Prostate gland (tissue), 2 donors: ENCODE measurements around the gene PHLDA3. TPM values are rescaled to one million over a fixed set of nuclear protein-coding genes. Genes with fewer than 3 reads are reported as not detected.
A peak's percentile ranks its signal among the peaks of the same experiment; 100 is the strongest.
"Not testable (repeated sequence)": the region's sequence is repeated elsewhere in the genome, so short reads cannot be mapped to it uniquely, and the experiment has no call there.

Source experiments
- DNase-seq: peaks from one replicate; pipeline ENCODE4 v3.0.0-alpha.2; 2019; ENCODE audit warnings: low spot score
- H3K27ac ChIP-seq, 2 donors: fragments of 200-600 bp; sonication (generic); 2 replicates each; pipeline ENCODE4 v1.5.1; 2017 to 2019
- H3K27me3 ChIP-seq: fragments of 200-600 bp; sonication (generic); replicated peaks from 2 replicates; pipeline ENCODE4 v1.5.1; 2019; ENCODE audit not compliant: insufficient read depth
- H3K36me3 ChIP-seq, 2 donors: fragments of 200-600 bp; sonication (generic); 1 replicate in 1 of 2; 2 replicates in 1 of 2; pipeline versions ENCODE4 v1.5.1 to v1.8.1; 2017 to 2019
- H3K4me1 ChIP-seq: fragments of 200-600 bp; sonication (generic); replicated peaks from 2 replicates; pipeline ENCODE4 v1.5.1; 2019
- H3K4me3 ChIP-seq, 2 donors: fragments of 200-600 bp; sonication (generic); 2 replicates each; pipeline ENCODE4 v1.5.1; 2017 to 2019
- H3K9me3 ChIP-seq: fragments of 200-600 bp; sonication (generic); 2 replicates; pipeline ENCODE4 v1.5.1; 2017
- POLR2A ChIP-seq: fragments of 450-650 bp; IDR thresholded peaks from one replicate; pipeline ENCODE4 v1.6.1; 2016; ENCODE audit warnings: antibody characterized with exemption, mild to moderate bottlenecking
- POLR2AphosphoS5 ChIP-seq: sonication (generic); formaldehyde crosslinking; IDR thresholded peaks from one replicate; pipeline ENCODE4 v1.6.1; 2017; ENCODE audit warnings: antibody characterized with exemption
- WGBS: methylation state at CpG from one replicate; pipeline ENCODE4 v1.1.5; 2018; 5-methylcytosine and 5-hydroxymethylcytosine counted together
- intact Hi-C: fragments of 100-400 bp; cut with DNase I; formaldehyde crosslinking; loops from one replicate; pipeline ENCODE4 v1.14.2; 2022
- total RNA-seq, 2 donors: library from RNA; depleted of rRNA; stranded (reverse); fragments of >200 nt; gene quantifications; one replicate each; pipeline ENCODE4 v1.1.0, GENCODE V29; 2016
- TF ChIP-seq, protein P1 (sequence below), 4 experiments: fragments of 200-600 bp in 2 of 4; fragments of 450-650 bp in 2 of 4; sonication (generic) in 2 of 4; IDR thresholded peaks; 1 replicate in 3 of 4; 2 replicates in 1 of 4; pipeline ENCODE4 v1.5.1; 2016 to 2019; ENCODE audit warnings: antibody characterized with exemption in 4 of 4, mild to moderate bottlenecking in 2 of 4, moderate library complexity in 2 of 4

PHLDA3 gene
- total RNA-seq, 2 donors from 2014 or later = 49.7 to 73.9 TPM

DNA sequence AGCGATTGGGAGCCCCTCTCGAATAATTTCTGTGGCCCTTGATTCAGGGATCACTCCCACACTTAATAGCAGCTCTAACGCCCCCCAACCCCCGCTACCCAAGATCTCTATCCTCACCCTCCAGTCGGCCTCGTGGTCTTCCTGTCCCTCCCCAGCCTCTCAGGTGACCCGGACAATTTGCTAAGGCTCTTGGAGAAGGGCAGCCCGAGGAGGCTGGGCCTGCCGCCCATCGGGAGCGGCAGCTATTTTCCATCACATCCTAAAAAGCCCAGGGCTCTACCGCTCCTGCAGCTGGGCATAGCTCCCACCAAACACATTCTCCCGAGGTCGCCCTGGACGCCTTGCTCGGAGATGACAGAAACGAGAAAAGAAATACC is 12.0 kb upstream of the PHLDA3 start:
- Histone ChIP-seq H3K4me1 (no peaks in the 10 kb centered on the region), H3K27me3 (no peaks in the 10 kb centered on the region), H3K27ac (peak overlapping the region; percentile 70 to 75), H3K36me3 (peaks cover 0 to 18% of the 10 kb centered on the region in 2 donors), H3K9me3 (no peaks in the 10 kb centered on the region), H3K4me3 (peak overlapping the region; percentile 19 to 23)
- WGBS = 23% methylated on average over 17 of the region's 17 CpGs
- intact Hi-C loops = loop anchor here (2.0 kb wide), 1 partner anchor 32 kb away; no protein-coding TSS in a partner anchor
- DNase-seq = no peak
- TF ChIP-seq POLR2AphosphoS5 = no peak
- TF ChIP-seq, protein P1, sequence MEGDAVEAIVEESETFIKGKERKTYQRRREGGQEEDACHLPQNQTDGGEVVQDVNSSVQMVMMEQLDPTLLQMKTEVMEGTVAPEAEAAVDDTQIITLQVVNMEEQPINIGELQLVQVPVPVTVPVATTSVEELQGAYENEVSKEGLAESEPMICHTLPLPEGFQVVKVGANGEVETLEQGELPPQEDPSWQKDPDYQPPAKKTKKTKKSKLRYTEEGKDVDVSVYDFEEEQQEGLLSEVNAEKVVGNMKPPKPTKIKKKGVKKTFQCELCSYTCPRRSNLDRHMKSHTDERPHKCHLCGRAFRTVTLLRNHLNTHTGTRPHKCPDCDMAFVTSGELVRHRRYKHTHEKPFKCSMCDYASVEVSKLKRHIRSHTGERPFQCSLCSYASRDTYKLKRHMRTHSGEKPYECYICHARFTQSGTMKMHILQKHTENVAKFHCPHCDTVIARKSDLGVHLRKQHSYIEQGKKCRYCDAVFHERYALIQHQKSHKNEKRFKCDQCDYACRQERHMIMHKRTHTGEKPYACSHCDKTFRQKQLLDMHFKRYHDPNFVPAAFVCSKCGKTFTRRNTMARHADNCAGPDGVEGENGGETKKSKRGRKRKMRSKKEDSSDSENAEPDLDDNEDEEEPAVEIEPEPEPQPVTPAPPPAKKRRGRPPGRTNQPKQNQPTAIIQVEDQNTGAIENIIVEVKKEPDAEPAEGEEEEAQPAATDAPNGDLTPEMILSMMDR (IDR thresholded peaks at IDR 0.05) = no peak
- TF ChIP-seq POLR2A = no peak

DNA sequence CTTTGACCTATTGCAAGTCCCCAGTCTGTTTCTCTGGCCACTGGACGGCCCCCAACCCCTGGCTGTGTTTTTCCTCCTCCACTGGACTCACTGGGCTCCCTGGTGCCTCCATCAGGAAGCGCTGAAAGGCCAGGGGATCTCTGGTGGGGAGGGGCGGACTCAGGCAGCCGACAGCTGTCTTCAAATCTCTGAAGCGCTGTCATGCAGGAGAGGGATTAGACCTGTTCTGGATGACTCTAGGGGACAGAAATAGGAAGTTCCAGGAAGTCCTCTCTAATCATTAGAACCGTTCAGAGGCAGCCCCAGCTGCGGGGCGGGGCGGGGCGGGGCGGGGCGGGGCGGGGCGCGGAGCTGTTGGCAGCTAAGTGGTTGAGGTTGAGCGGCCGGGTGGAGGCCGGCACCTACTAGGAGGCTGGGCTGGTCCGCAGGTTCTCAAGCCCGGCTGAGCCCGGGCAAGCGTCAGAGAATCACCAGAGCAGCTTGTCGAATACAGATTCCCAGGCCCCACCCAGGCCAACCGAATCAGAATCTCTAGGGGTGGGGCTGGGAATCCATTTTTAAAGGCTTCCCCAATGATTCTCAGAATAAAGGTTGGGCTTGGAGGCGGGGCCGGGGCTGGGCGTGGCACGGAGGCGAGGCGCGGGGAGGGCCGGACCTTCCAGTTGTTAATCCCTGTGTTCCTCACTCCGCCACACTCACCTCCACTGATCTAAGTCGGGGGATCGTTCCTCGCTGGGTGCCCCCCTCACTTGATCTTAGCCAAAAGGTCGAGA is 11.4 kb upstream of the PHLDA3 start:
- TF ChIP-seq POLR2AphosphoS5 (peak; percentile 18), POLR2A (no peak)
- TF ChIP-seq, protein P1 (IDR thresholded peaks at IDR 0.05) = peak in 1 of 4 experiments; percentile 7
- Histone ChIP-seq H3K36me3 (peaks cover 0 to 18% of the 10 kb centered on the region in 2 donors), H3K4me1 (no peaks in the 10 kb centered on the region), H3K9me3 (no peaks in the 10 kb centered on the region), H3K27me3 (no peaks in the 10 kb centered on the region), H3K27ac (peak overlapping the region; percentile 70 to 75), H3K4me3 (peak overlapping the region; percentile 19 to 23)
- intact Hi-C loops = loop anchor here (2.0 kb wide), 1 partner anchor 32 kb away; no protein-coding TSS in a partner anchor
- WGBS = 5% methylated on average over 34 of the region's 37 CpGs
- peak; percentile 79 for DNase-seq

GRCh38 chr1:201479201-201479730 is 10.3 kb upstream of the PHLDA3 start:
- intact Hi-C loops = no loop called here
- no peak overlapping the region for H3K4me3 ChIP-seq
- no peaks in the 10 kb centered on the region for H3K4me1 ChIP-seq
- H3K27me3 ChIP-seq = no peaks in the 10 kb centered on the region
- H3K9me3 ChIP-seq = no peaks in the 10 kb centered on the region
- WGBS = 69% methylated on average over 4 of the region's 4 CpGs
- peaks cover 0 to 7% of the 10 kb centered on the region in 2 donors for H3K36me3 ChIP-seq
- no peak for DNase-seq
- no peak overlapping the region for H3K27ac ChIP-seq
- TF ChIP-seq POLR2A (no peak), POLR2AphosphoS5 (no peak)
- TF ChIP-seq, protein P1 (IDR thresholded peaks at IDR 0.05) = no peak

DNA sequence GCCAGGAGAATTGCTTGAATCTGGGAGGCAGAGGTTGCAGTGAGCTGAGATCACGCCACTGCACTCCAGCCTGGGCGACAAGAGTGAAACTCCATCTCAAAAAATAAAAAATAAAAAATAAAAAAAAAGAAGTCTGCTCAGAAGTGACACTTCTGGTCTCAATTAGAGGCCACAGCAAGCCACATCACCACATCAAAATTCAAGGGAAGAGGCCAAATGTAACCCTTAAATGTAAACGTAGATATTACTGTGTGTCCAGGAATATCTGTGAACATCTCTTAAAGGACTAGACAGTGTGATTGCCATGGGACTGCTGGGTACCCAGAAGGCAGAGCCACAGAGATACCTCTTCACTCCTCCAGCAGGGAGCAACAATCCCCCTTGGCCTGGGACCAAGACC is 9.7 kb upstream of the PHLDA3 start:
- H3K36me3 ChIP-seq, H3K27me3 ChIP-seq, intact Hi-C loops, H3K4me1 ChIP-seq, H3K4me3 ChIP-seq, DNase-seq, H3K9me3 ChIP-seq, H3K27ac ChIP-seq: not testable (repeated sequence)
- WGBS = 82% methylated on average over 3 of the region's 3 CpGs

DNA sequence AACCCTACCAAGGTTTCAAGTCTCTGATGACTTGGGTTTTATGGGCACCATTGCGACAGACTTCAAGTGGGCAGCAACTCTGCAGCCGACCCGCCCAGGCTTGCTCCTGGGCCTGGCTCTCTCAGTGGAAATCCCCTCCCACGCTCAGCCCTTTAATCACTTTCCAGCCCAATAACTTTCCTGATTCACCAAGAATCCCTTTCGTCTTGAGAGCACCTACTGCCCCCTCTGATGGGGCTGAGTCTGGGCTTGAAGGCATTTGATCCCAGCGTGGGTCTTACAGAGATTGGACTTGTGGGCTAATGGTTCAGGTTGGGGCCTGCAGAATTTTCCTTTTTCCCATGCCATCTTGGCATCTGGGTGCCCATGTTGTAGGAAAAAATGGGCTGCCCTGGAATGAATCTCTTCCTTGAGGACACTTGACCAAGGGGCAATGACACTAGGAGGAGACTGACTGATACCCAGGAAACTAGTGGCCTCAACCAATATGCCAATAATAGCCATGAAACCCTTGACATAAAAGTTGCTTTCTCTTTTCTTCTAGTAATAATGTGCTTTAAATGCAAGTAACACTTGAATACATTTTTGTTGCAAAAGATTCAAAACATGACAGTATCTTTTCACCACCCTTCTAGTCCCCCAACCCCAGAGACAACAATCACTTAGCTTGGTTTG is 7.8 kb upstream of the PHLDA3 start:
- TF ChIP-seq, protein P1 (IDR thresholded peaks at IDR 0.05) = no peak
- peak; percentile 70 for TF ChIP-seq POLR2AphosphoS5
- WGBS = 27% methylated on average over 6 of the region's 6 CpGs

More for the DNA sequence above, 7.8 kb upstream of the PHLDA3 start:
- Histone ChIP-seq H3K4me3 (no peak overlapping the region), H3K27me3 (no peaks in the 10 kb centered on the region), H3K36me3 (no peaks in the 10 kb centered on the region), H3K9me3 (no peaks in the 10 kb centered on the region), H3K27ac (peak overlapping the region; percentile 64 to 65), H3K4me1 (no peaks in the 10 kb centered on the region)
- intact Hi-C loops = no loop called here
- peak; percentile 77 for DNase-seq
